Measurements from ENCODE around the gene MEIOSIN. TPM values are rescaled to one million over a fixed set of nuclear protein-coding genes. Genes with fewer than 3 reads are reported as not detected.
A peak's percentile ranks its signal among the peaks of the same experiment; 100 is the strongest.
"Not testable (repeated sequence)": the region's sequence is repeated elsewhere in the genome, so short reads cannot be mapped to it uniquely, and the experiment has no call there.

Gene MEIOSIN
- total RNA-seq (not detected), total RNA-seq (0 to 0.09 (median 0) reads per million in 29 experiments)
- not detected for total RNA-seq (2013)

GRCh38 chr19:45733160-45733810 lies at the start of gene MEIOSIN:
TSS of gene MEIOSIN (plus strand) at chr19:45733439. CDS start at chr19:45735377, 1,938 bp downstream.
- ATAC-seq (replicated peaks in 1 of 4) (no peak), DNase-seq (no peak)
- no peaks in the 10 kb centered on the region for H3K9me3 Mint-ChIP-seq
- ChIA-PET CTCF (interaction anchor here in 1 of 2 donors (0.6 kb wide), 1 partner anchor 75 kb away, joined by 8 read pairs; no protein-coding TSS in a partner anchor), POLR2A (interaction anchor here in 1 of 2 donors (0.6 kb wide), 1 partner anchor 120 kb away, joined by 7 read pairs; no protein-coding TSS in a partner anchor)
- H3K4me1 ChIP-seq (ENCODE audit: control insufficient read depth in 1 of 2, extremely low read depth in 1 of 2, insufficient read depth in 2 of 2, low read length in 2 of 2) = peaks cover 5 to 30% of the 10 kb centered on the region in 2 experiments
- no peak within 1 kb of the TSS for H3K27ac Mint-ChIP-seq
- H3K4me1 Mint-ChIP-seq = peaks cover 20 to 24% (median 20%) of the 10 kb centered on the region in 3 donors
- peaks cover 0 to 5% of the 10 kb centered on the region in 2 experiments for H3K27me3 ChIP-seq (replicated peaks in 1 of 2; ENCODE audit: control insufficient read depth in 2 of 2, extremely low read depth in 1 of 2, insufficient read depth in 2 of 2, low read length in 1 of 2)
- no peak within 1 kb of the TSS for H3K4me3 ChIP-seq (ENCODE audit: control insufficient read depth in 1 of 2, extremely low read depth in 1 of 2, low read length in 1 of 2)
- no peaks in the 10 kb centered on the region for H3K9me3 ChIP-seq
- H3K36me3 ChIP-seq (ENCODE audit: control insufficient read depth in 2 of 2, extremely low read depth in 1 of 2, insufficient read depth in 1 of 2, low read length in 1 of 2) = no peaks in the 10 kb centered on the region
- H3K27ac ChIP-seq (ENCODE audit: low read length) = no peak within 1 kb of the TSS
- no peak within 1 kb of the TSS for H3K4me3 Mint-ChIP-seq
- H3K27me3 Mint-ChIP-seq = no peaks in the 10 kb centered on the region
- 96% methylated on average over 54 of the region's 59 CpGs for WGBS (ENCODE audit: insufficient coverage)
- no peaks in the 10 kb centered on the region for H3K36me3 Mint-ChIP-seq

- CTCF ChIA-PET = interaction anchor here (1.0 to 1.6 kb wide), 2 partner anchors 7 to 8 kb away, joined by 3 to 4 read pairs; partner anchors contain the start of gene QPCTL (in 1 of the 2)
- peaks cover 24% of the 10 kb centered on the region for H3K36me3 Mint-ChIP-seq
Observed at GRCh38 chr19:45685045-45685444, 48.2 kb upstream of the MEIOSIN start.

GRCh38 chr19:45687599-45687998 lies 45.6 kb upstream of the MEIOSIN start:
- H3K36me3 Mint-ChIP-seq = peaks cover 24% of the 10 kb centered on the region
- POLR2A ChIA-PET = interaction anchor here in 1 of 2 donors (0.6 kb wide), 1 partner anchor 1946 kb away, joined by 5 read pairs; no protein-coding TSS in a partner anchor
- H3K9me3 Mint-ChIP-seq = no peaks in the 10 kb centered on the region
- H3K27me3 ChIP-seq (replicated peaks in 1 of 2; ENCODE audit: control insufficient read depth in 2 of 2, extremely low read depth in 1 of 2, insufficient read depth in 2 of 2, low read length in 1 of 2) = no peaks in the 10 kb centered on the region
- H3K4me1 Mint-ChIP-seq = peaks cover 11 to 24% (median 16%) of the 10 kb centered on the region in 3 donors
- H3K4me3 ChIP-seq (ENCODE audit: control insufficient read depth in 1 of 2, extremely low read depth in 1 of 2, low read length in 1 of 2) = no peak overlapping the region
- peaks cover 8 to 35% of the 10 kb centered on the region in 2 donors for H3K36me3 ChIP-seq (ENCODE audit: control insufficient read depth in 2 of 2, extremely low read depth in 1 of 2, insufficient read depth in 1 of 2, low read length in 1 of 2)
- H3K4me1 ChIP-seq (ENCODE audit: control insufficient read depth in 1 of 2, extremely low read depth in 1 of 2, insufficient read depth in 2 of 2, low read length in 2 of 2) = peaks cover 8 to 21% of the 10 kb centered on the region in 2 experiments
- H3K9me3 ChIP-seq = no peaks in the 10 kb centered on the region
- CTCF ChIA-PET = no interaction called here
- H3K27me3 Mint-ChIP-seq = no peaks in the 10 kb centered on the region
- no peak overlapping the region for H3K27ac Mint-ChIP-seq
- H3K4me3 Mint-ChIP-seq = no peak overlapping the region
- no peak overlapping the region for H3K27ac ChIP-seq (ENCODE audit: low read length)
- 88% methylated on average over 3 of the region's 9 CpGs for WGBS (ENCODE audit: insufficient coverage)
- ATAC-seq (replicated peaks in 1 of 4) = no peak
- DNase-seq = no peak

More at GRCh38 chr19:45685045-45685444, 48.2 kb upstream of the MEIOSIN start:
- ATAC-seq (replicated peaks in 1 of 4); H3K4me3 Mint-ChIP-seq; H3K27ac ChIP-seq (ENCODE audit: low read length); H3K9me3 ChIP-seq; H3K4me3 ChIP-seq (ENCODE audit: control insufficient read depth in 1 of 2, extremely low read depth in 1 of 2, low read length in 1 of 2); H3K27me3 ChIP-seq (replicated peaks in 1 of 2; ENCODE audit: control insufficient read depth in 2 of 2, extremely low read depth in 1 of 2, insufficient read depth in 2 of 2, low read length in 1 of 2); DNase-seq; H3K27ac Mint-ChIP-seq; H3K9me3 Mint-ChIP-seq; H3K27me3 Mint-ChIP-seq; POLR2A ChIA-PET: not testable (repeated sequence)
- H3K4me1 Mint-ChIP-seq = peaks cover 12 to 16% (median 12%) of the 10 kb centered on the region in 3 donors
- WGBS (ENCODE audit: insufficient coverage) = 90% methylated on average over 4 of the region's 11 CpGs
- H3K4me1 ChIP-seq (ENCODE audit: control insufficient read depth in 1 of 2, extremely low read depth in 1 of 2, insufficient read depth in 2 of 2, low read length in 2 of 2) = peaks cover 0 to 18% of the 10 kb centered on the region in 2 experiments
- H3K36me3 ChIP-seq (ENCODE audit: control insufficient read depth in 2 of 2, extremely low read depth in 1 of 2, insufficient read depth in 1 of 2, low read length in 1 of 2) = peaks cover 8 to 35% of the 10 kb centered on the region in 2 donors

GRCh38 chr19:45691516-45692186 lies 41.6 kb upstream of the MEIOSIN start, which contains the start of gene SNRPD2:
TSS of gene SNRPD2 (minus strand) at chr19:45691953. CDS start at chr19:45691888, 65 bp downstream.
- ChIA-PET POLR2A (interaction anchor here in 1 of 2 donors (1.2 kb wide), 1 partner anchor 39 kb away, joined by 4 read pairs; the partner anchor contains the start of gene FBXO46), CTCF (interaction anchor here (0.6 to 2.7 kb wide), 15 partner anchors 11 to 1154 kb away, joined by 3 to 30 read pairs (median 4); partner anchors contain the start of gene SIX5 (in 1 of the 2))
- Mint-ChIP-seq H3K27me3 (no peaks in the 10 kb centered on the region), H3K36me3 (peaks cover 22% of the 10 kb centered on the region), H3K4me1 (peaks cover 11 to 27% (median 24%) of the 10 kb centered on the region in 3 donors), H3K4me3 (peak within 1 kb of the TSS; percentile 94 to 97 (median 96)), H3K27ac (peak within 1 kb of the TSS; percentile 93 to 98), H3K9me3 (no peaks in the 10 kb centered on the region)
- Histone ChIP-seq H3K36me3 (ENCODE audit: control insufficient read depth in 2 of 2, extremely low read depth in 1 of 2, insufficient read depth in 1 of 2, low read length in 1 of 2) (peaks cover 10 to 34% of the 10 kb centered on the region in 2 donors), H3K4me1 (ENCODE audit: control insufficient read depth in 1 of 2, extremely low read depth in 1 of 2, insufficient read depth in 2 of 2, low read length in 2 of 2) (peaks cover 8 to 33% of the 10 kb centered on the region in 2 experiments), H3K9me3 (no peaks in the 10 kb centered on the region), H3K27me3 (replicated peaks in 1 of 2; ENCODE audit: control insufficient read depth in 2 of 2, extremely low read depth in 1 of 2, insufficient read depth in 2 of 2, low read length in 1 of 2) (no peaks in the 10 kb centered on the region), H3K4me3 (ENCODE audit: control insufficient read depth in 1 of 2, extremely low read depth in 1 of 2, low read length in 1 of 2) (peak within 1 kb of the TSS; percentile 83 to 97), H3K27ac (ENCODE audit: low read length) (peak within 1 kb of the TSS; percentile 92)
- WGBS (ENCODE audit: insufficient coverage) = 0% methylated on average over 27 of the region's 36 CpGs
- peak in 32 of 35 experiments; percentile 82 to 94 (median 87) for DNase-seq
- ATAC-seq (replicated peaks in 1 of 4) = peak; percentile 58 to 64 (median 59)

GRCh38 chr19:45692187-45693105 lies 40.8 kb upstream of the MEIOSIN start, which contains the start of gene QPCTL:
TSS of gene QPCTL (plus strand) at chr19:45692666. CDS start at chr19:45692704, 38 bp downstream.
- Histone ChIP-seq H3K9me3 (no peaks in the 10 kb centered on the region), H3K4me1 (ENCODE audit: control insufficient read depth in 1 of 2, extremely low read depth in 1 of 2, insufficient read depth in 2 of 2, low read length in 2 of 2) (peaks cover 8 to 33% of the 10 kb centered on the region in 2 experiments), H3K4me3 (ENCODE audit: control insufficient read depth in 1 of 2, extremely low read depth in 1 of 2, low read length in 1 of 2) (peak within 1 kb of the TSS; percentile 83 to 97), H3K27me3 (replicated peaks in 1 of 2; ENCODE audit: control insufficient read depth in 2 of 2, extremely low read depth in 1 of 2, insufficient read depth in 2 of 2, low read length in 1 of 2) (no peaks in the 10 kb centered on the region), H3K36me3 (ENCODE audit: control insufficient read depth in 2 of 2, extremely low read depth in 1 of 2, insufficient read depth in 1 of 2, low read length in 1 of 2) (peaks cover 10 to 30% of the 10 kb centered on the region in 2 donors), H3K27ac (ENCODE audit: low read length) (peak within 1 kb of the TSS; percentile 92)
- WGBS (ENCODE audit: insufficient coverage) = under 1% methylated on average over 62 of the region's 70 CpGs
- peak; percentile 87 to 92 (median 90) for ATAC-seq (replicated peaks in 1 of 4)
- peak within 1 kb of the TSS; percentile 93 to 98 for H3K27ac Mint-ChIP-seq
- ChIA-PET POLR2A (interaction anchor here (0.6 to 1.2 kb wide), 2 partner anchors 39 to 177 kb away, joined by 3 to 4 read pairs; partner anchors contain the start of gene FBXO46 (in 1 of the 2)), CTCF (interaction anchor here (0.6 to 2.7 kb wide), 18 partner anchors 8 to 1154 kb away, joined by 3 to 30 read pairs (median 4); partner anchors contain the start of genes FBXO46 (in 1 of the 2) and SIX5 (in 1 of the 2))
- H3K27me3 Mint-ChIP-seq = no peaks in the 10 kb centered on the region
- H3K4me3 Mint-ChIP-seq = peak within 1 kb of the TSS; percentile 94 to 97 (median 96)
- peak; percentile 91 to 99 (median 96) for DNase-seq
- no peaks in the 10 kb centered on the region for H3K9me3 Mint-ChIP-seq
- H3K4me1 Mint-ChIP-seq = peaks cover 12 to 27% (median 24%) of the 10 kb centered on the region in 3 donors
- peaks cover 21% of the 10 kb centered on the region for H3K36me3 Mint-ChIP-seq
